DND-41 (cell line): ENCODE measurements around the gene RASSF6.

ENCODE experiments used
- CTCF ChIP-seq: IDR thresholded peaks from 2 replicates; pipeline ENCODE4 v1.5.1; 2012; ENCODE audit warnings: borderline replicate concordance, low read length, moderate library complexity, mild to moderate bottlenecking; ENCODE audit not compliant: poor library complexity, severe bottlenecking; ENCODE audit errors: extremely low read depth
- EZH2 ChIP-seq: IDR thresholded peaks from 3 replicates; pipeline ENCODE4 v1.6.1; 2012; ENCODE audit warnings: borderline replicate concordance, low read depth, mild to moderate bottlenecking, moderate library complexity, low read length, inconsistent platforms; ENCODE audit not compliant: severe bottlenecking

GRCh38 chr4:73607375-73608033 is 12.7 kb downstream of the RASSF6 start:
- TF ChIP-seq CTCF (no peak), EZH2 (no peak)
